Vagina (tissue), 2 donors: ENCODE measurements around the gene ZNHIT3.

Experiments
- CTCF ChIP-seq, 3 experiments: fragments of 450-650 bp in 2 of 3; fragments of 200-600 bp in 1 of 3; sonication (generic) in 1 of 3; IDR thresholded peaks; one replicate each; pipeline ENCODE4 v1.5.1; 2017 to 2019; ENCODE audit warnings: antibody characterized with exemption in 3 of 3, mild to moderate bottlenecking in 2 of 3, moderate library complexity in 2 of 3
- POLR2AphosphoS5 ChIP-seq, 2 donors: sonication (generic); formaldehyde crosslinking; IDR thresholded peaks; one replicate each; pipeline ENCODE4 v1.9.0; 2017; ENCODE audit warnings: antibody characterized with exemption in 2 of 2, mild to moderate bottlenecking in 2 of 2, low read depth in 1 of 2; ENCODE audit not compliant: insufficient read depth in 1 of 2

GRCh38 chr17:36527621-36528250 lies 41.3 kb downstream of the ZNHIT3 start:
- TF ChIP-seq CTCF (IDR thresholded peaks at IDR 0.05), result no peak
- TF ChIP-seq POLR2AphosphoS5 (IDR thresholded peaks at IDR 0.05; ENCODE audit: insufficient read depth in 1 of 2, low read depth in 1 of 2), result no peak
